ENCODE results near the gene CAMTA1. TPM values are rescaled to one million over a fixed set of nuclear protein-coding genes. Genes with fewer than 3 reads are reported as not detected.

The CAMTA1 gene
- total RNA-seq, 2 experiments from 2014 or later: 43.9 to 73.3 TPM

DNA sequence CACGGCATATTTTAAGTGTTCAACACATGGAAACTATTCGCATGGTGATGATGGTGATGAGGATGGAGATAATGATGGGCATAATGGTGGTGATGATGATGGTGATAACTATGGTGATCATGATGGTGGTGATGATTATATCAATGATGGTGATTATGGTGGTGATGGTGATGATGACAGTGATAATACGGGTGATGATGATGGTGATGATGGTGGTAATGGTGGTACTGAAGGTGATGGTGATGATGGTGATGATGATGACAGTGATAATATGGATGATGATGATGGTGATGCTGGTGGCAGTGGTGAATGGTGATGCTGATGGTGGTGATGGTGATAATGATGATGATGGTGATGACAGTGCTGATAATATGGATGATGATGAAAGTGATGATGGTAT, 644.0 kb downstream of the CAMTA1 start:
- H3K36me3 ChIP-seq (ENCODE audit: insufficient read depth, low read length): no peaks in the 10 kb centered on the region
- intact Hi-C loops (cut with micrococcal nuclease; ENCODE audit: unreplicated experiment): no loop called here
- no peak overlapping the region for H3K4me2 ChIP-seq (ENCODE audit: low read length)
- no peak overlapping the region for H3K27ac ChIP-seq (ENCODE audit: low read depth, low read length, poor library complexity, severe bottlenecking)
- no peaks in the 10 kb centered on the region for H3K9me2 ChIP-seq (ENCODE audit: insufficient read depth, low read length)
- no peak for TF ChIP-seq EZH2phosphoT487 (IDR thresholded peaks at IDR 0.05; ENCODE audit: borderline replicate concordance, low read depth, low read length)
- TF ChIP-seq, protein P1, sequence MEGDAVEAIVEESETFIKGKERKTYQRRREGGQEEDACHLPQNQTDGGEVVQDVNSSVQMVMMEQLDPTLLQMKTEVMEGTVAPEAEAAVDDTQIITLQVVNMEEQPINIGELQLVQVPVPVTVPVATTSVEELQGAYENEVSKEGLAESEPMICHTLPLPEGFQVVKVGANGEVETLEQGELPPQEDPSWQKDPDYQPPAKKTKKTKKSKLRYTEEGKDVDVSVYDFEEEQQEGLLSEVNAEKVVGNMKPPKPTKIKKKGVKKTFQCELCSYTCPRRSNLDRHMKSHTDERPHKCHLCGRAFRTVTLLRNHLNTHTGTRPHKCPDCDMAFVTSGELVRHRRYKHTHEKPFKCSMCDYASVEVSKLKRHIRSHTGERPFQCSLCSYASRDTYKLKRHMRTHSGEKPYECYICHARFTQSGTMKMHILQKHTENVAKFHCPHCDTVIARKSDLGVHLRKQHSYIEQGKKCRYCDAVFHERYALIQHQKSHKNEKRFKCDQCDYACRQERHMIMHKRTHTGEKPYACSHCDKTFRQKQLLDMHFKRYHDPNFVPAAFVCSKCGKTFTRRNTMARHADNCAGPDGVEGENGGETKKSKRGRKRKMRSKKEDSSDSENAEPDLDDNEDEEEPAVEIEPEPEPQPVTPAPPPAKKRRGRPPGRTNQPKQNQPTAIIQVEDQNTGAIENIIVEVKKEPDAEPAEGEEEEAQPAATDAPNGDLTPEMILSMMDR (conservative IDR thresholded peaks at IDR 0.05; ENCODE audit: low read length): no peak
- no TSS peak for BruUV-seq (replicated peaks)
- no peak overlapping the region for H3K4me3 ChIP-seq (ENCODE audit: low read depth, low read length, poor library complexity, severe bottlenecking)
- no peaks in the 10 kb centered on the region for H3K79me2 ChIP-seq (ENCODE audit: insufficient read depth, low read depth, low read length)
- ChIA-PET POLR2A (no interaction called here), CTCF (ENCODE audit: unreplicated experiment) (no interaction called here)
- H3K4me1 ChIP-seq (ENCODE audit: insufficient read depth, low read length, poor library complexity, severe bottlenecking): no peaks in the 10 kb centered on the region
- H2AFZ ChIP-seq (ENCODE audit: low read length): no peak overlapping the region
- no peak for DNase-seq (ENCODE audit: low spot score)
- no peaks in the 10 kb centered on the region for H3K9me3 ChIP-seq (ENCODE audit: low read length)
- no peaks in the 10 kb centered on the region for H4K20me1 ChIP-seq (ENCODE audit: insufficient read depth, low read length)

DNA sequence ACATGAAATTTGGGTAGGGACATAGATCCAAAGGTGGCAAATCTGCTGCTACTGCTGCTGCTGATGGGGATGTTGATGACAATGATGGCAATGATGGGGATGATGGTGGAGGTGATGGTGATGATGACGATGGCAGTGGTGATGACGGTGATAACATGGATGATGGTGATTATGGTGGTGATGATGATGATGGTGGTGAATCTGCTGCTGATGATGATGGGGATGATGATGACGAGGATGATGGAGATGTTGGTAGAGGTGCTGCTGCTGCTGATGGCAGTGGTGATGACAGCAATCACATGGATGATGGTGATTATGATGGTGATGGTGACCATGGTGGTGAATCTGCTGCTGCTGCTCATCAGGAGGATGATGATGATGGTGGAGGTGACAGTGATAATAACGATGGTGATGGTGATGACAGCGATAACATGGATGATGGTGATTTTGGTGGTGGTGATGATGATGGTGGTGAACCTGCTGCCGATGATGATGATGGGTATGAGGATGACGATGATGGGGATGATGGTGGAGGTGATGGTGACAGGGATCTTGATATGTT, 644.9 kb downstream of the CAMTA1 start:
- intact Hi-C loops (cut with micrococcal nuclease; ENCODE audit: unreplicated experiment): no loop called here
- no peaks in the 10 kb centered on the region for H4K20me1 ChIP-seq (ENCODE audit: insufficient read depth, low read length)
- no peaks in the 10 kb centered on the region for H3K36me3 ChIP-seq (ENCODE audit: insufficient read depth, low read length)
- POLR2A ChIA-PET: no interaction called here
- H3K27ac ChIP-seq (ENCODE audit: low read depth, low read length, poor library complexity, severe bottlenecking): no peak overlapping the region
- H3K9me3 ChIP-seq (ENCODE audit: low read length): no peaks in the 10 kb centered on the region
- no peaks in the 10 kb centered on the region for H3K9me2 ChIP-seq (ENCODE audit: insufficient read depth, low read length)
- BruUV-seq (replicated peaks): no TSS peak
- no peaks in the 10 kb centered on the region for H3K79me2 ChIP-seq (ENCODE audit: insufficient read depth, low read depth, low read length)
- no peaks in the 10 kb centered on the region for H3K4me1 ChIP-seq (ENCODE audit: insufficient read depth, low read length, poor library complexity, severe bottlenecking)
- no peak for DNase-seq (ENCODE audit: low spot score)
- no peak overlapping the region for H2AFZ ChIP-seq (ENCODE audit: low read length)
- no peak for TF ChIP-seq EZH2phosphoT487 (IDR thresholded peaks at IDR 0.05; ENCODE audit: borderline replicate concordance, low read depth, low read length)
- TF ChIP-seq, protein P1 (conservative IDR thresholded peaks at IDR 0.05; ENCODE audit: low read length): no peak
- no peak overlapping the region for H3K4me2 ChIP-seq (ENCODE audit: low read length)
- CTCF ChIA-PET (ENCODE audit: unreplicated experiment): no interaction called here
- no peak overlapping the region for H3K4me3 ChIP-seq (ENCODE audit: low read depth, low read length, poor library complexity, severe bottlenecking)

GRCh38 chr1:7430691-7431090, 645.4 kb downstream of the CAMTA1 start:
- ChIA-PET POLR2A (no interaction called here), CTCF (ENCODE audit: unreplicated experiment) (no interaction called here)
- H3K9me3 ChIP-seq (ENCODE audit: low read length): no peaks in the 10 kb centered on the region
- H3K27ac ChIP-seq (ENCODE audit: low read depth, low read length, poor library complexity, severe bottlenecking): no peak overlapping the region
- intact Hi-C loops (cut with micrococcal nuclease; ENCODE audit: unreplicated experiment): no loop called here
- H3K4me3 ChIP-seq (ENCODE audit: low read depth, low read length, poor library complexity, severe bottlenecking): no peak overlapping the region
- TF ChIP-seq, protein P1 (conservative IDR thresholded peaks at IDR 0.05; ENCODE audit: low read length): no peak
- TF ChIP-seq EZH2phosphoT487 (IDR thresholded peaks at IDR 0.05; ENCODE audit: borderline replicate concordance, low read depth, low read length): no peak
- no peak overlapping the region for H3K4me2 ChIP-seq (ENCODE audit: low read length)
- no peaks in the 10 kb centered on the region for H3K79me2 ChIP-seq (ENCODE audit: insufficient read depth, low read depth, low read length)
- H4K20me1 ChIP-seq (ENCODE audit: insufficient read depth, low read length): no peaks in the 10 kb centered on the region
- DNase-seq (ENCODE audit: low spot score): no peak
- H3K36me3 ChIP-seq (ENCODE audit: insufficient read depth, low read length): no peaks in the 10 kb centered on the region
- no peaks in the 10 kb centered on the region for H3K4me1 ChIP-seq (ENCODE audit: insufficient read depth, low read length, poor library complexity, severe bottlenecking)
- BruUV-seq (replicated peaks): no TSS peak
- H2AFZ ChIP-seq (ENCODE audit: low read length): no peak overlapping the region
- H3K9me2 ChIP-seq (ENCODE audit: insufficient read depth, low read length): no peaks in the 10 kb centered on the region
